GM13976 (cell line): Measurements from ENCODE around the gene IL1RAPL2.

Experiments used
- DNase-seq: peaks from one replicate; pipeline ENCODE4 v3.0.0; 2012; ENCODE audit warnings: low spot score
- CTCF ChIP-seq: IDR thresholded peaks from 2 replicates; pipeline ENCODE4 v1.5.1; 2012; ENCODE audit warnings: borderline replicate concordance, mild to moderate bottlenecking; ENCODE audit not compliant: insufficient read depth; ENCODE audit errors: extremely low read depth, missing control alignments, control extremely low read depth
- in situ Hi-C: fragments of 300-500 bp; cut with MboI; formaldehyde crosslinking; loops from one replicate; pipeline ENCODE4 v1.12.0; 2022; ENCODE audit warnings: low sequenced_read_pairs, mixed read lengths, inconsistent platforms; ENCODE audit not compliant: unreplicated experiment

IL1RAPL2 gene

GRCh38 chrX:104742355-104742754 is 176.4 kb downstream of the IL1RAPL2 start:
- no peak for TF ChIP-seq CTCF
- DNase-seq = no peak
- in situ Hi-C loops = no loop called here

- no peak for TF ChIP-seq CTCF
Observed at GRCh38 chrX:104745152-104745551, 179.2 kb downstream of the IL1RAPL2 start.

GRCh38 chrX:104749951-104750610 is 184.1 kb downstream of the IL1RAPL2 start:
- no peak for TF ChIP-seq CTCF
- in situ Hi-C loops = no loop called here
- no peak for DNase-seq

More at GRCh38 chrX:104745152-104745551, 179.2 kb downstream of the IL1RAPL2 start:
- in situ Hi-C loops = no loop called here
- no peak for DNase-seq

- DNase-seq = no peak
- TF ChIP-seq CTCF = no peak
- in situ Hi-C loops = no loop called here
Observed at GRCh38 chrX:104762641-104763040, 196.6 kb downstream of the IL1RAPL2 start.

GRCh38 chrX:104789784-104790183 is 223.8 kb downstream of the IL1RAPL2 start:
- no peak for DNase-seq
- in situ Hi-C loops = no loop called here
- TF ChIP-seq CTCF = no peak

- no peak for TF ChIP-seq CTCF
- DNase-seq = no peak
- in situ Hi-C loops = no loop called here
Observed at GRCh38 chrX:104795804-104796203, 229.8 kb downstream of the IL1RAPL2 start.
